GM12892 (cell line): ENCODE measurements around the gene EPHA10.

ENCODE experiments used
- POLR2A ChIP-seq: IDR thresholded peaks from 2 replicates; pipeline ENCODE4 v1.6.1; 2011; ENCODE audit warnings: low read depth, low read length, control low read depth
- POLR2AphosphoS5 ChIP-seq: IDR thresholded peaks from 2 replicates; pipeline ENCODE4 v1.6.1; 2011; ENCODE audit warnings: low read depth, low read length, control low read depth

GRCh38 chr1:37670133-37670532 lies 94.8 kb downstream of the EPHA10 start:
- TF ChIP-seq POLR2AphosphoS5: no peak
- no peak for TF ChIP-seq POLR2A
